ENCODE measurements around the gene ACTN4. TPM values are rescaled to one million over a fixed set of nuclear protein-coding genes. Genes with fewer than 3 reads are reported as not detected.

Gene ACTN4
- polyA plus RNA-seq, 4 donors, result 655 to 698 (median 680) TPM

DNA sequence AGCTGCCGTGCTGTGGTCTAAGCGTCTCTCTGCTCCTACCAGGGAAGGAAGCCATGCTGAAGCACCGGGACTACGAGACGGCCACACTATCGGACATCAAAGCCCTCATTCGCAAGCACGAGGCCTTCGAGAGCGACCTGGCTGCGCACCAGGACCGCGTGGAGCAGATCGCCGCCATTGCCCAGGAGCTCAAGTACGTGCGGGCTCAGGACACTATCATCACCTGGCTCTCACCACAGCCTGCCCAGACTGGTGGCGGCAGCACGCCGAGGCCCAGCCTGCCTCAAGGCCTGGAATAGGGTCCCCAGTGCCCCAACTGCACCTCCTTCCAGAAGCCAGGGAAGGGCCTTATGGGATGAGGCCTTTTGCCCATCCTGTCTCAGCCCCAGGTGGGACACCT, 74.0 kb downstream of the ACTN4 start:
- DNase-seq (ENCODE audit: low read depth in 4 of 4, low spot score in 2 of 4), result no peak

DNA sequence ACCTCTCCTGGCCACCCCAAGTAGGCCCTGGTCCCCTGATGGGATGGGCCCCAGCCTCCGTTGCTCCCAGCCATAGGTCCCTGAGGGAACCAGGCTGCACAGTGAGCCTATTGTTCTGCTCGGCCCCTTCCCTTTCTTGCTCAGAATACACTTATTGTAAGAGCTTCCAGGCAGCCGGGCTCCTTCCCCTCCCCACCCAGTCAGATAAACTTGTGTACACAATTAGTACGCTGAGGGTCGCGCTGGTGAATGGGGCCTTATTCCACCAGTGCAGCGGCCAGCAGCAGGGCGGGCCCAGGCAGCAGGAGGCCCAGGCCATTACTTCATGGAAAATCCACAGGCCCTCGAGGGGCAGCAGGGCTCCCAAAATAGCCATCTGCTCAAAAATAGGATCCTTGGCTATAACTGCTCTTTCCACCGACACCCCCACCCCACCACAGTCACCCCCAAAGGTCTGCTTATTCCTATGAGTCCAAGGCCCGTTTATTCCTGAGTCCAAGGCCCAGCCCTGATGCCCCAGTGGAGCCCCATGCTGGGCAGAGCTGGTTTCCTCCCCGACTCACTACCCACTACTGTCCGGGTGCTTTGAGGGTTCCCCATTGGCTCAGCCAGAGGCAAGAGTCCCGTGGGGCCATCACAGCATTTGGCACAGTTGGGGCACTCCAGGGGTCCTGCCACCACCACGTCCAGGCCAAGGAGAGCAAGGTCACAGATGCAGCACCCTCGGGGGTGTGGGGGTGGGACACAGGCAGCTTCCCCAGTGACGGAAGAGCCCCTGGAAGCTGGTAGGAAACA, 74.7 kb downstream of the ACTN4 start:
- DNase-seq (ENCODE audit: low read depth in 4 of 4, low spot score in 2 of 4), result no peak

DNA sequence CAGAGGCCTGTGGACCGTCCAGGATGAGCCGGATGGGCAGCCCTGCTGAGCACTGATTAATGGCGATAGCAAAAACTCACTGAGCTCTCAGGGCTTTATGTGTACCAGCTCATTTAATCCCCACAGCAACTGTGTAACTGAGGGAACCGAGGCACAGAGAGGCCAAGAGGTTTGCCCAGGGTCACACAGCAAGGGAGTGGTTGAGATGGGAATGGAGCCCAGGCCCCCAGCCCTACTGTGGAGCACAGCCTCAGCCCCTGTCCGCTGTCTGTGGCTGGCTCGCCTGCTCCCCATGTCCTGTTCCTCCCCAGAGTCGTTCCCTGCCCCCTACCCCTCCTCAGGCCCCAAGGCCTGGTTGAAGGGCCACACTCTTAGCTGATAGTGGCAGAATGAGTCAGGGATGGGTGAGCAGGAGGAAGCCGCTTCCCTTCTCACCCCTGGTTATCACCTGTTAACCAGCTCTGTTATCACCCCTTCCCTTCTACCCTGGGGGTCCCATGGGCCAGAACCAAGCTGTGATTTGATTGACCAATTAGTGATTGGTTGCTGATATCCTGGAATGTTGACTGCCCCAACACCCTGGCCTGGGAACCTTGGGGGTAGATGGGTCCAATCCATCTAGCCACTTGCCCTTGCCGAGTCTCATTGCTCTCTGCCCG, 75.6 kb downstream of the ACTN4 start:
- DNase-seq (ENCODE audit: low read depth in 4 of 4, low spot score in 2 of 4), result no peak

DNA sequence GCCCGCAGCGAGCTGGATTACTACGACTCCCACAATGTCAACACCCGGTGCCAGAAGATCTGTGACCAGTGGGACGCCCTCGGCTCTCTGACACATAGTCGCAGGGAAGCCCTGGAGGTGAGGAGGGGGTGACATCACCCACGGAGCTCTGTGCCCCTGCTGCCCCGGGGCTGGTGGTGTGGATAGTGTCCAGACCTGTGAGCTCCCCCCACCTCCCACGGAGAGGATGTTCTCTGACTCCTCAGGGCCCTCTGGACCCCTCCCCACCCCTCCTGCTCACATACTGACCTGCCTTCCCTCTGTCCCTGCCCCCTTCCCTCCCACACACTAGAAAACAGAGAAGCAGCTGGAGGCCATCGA, 76.1 kb downstream of the ACTN4 start:
- no peak for DNase-seq (ENCODE audit: low read depth in 4 of 4, low spot score in 2 of 4)

DNA sequence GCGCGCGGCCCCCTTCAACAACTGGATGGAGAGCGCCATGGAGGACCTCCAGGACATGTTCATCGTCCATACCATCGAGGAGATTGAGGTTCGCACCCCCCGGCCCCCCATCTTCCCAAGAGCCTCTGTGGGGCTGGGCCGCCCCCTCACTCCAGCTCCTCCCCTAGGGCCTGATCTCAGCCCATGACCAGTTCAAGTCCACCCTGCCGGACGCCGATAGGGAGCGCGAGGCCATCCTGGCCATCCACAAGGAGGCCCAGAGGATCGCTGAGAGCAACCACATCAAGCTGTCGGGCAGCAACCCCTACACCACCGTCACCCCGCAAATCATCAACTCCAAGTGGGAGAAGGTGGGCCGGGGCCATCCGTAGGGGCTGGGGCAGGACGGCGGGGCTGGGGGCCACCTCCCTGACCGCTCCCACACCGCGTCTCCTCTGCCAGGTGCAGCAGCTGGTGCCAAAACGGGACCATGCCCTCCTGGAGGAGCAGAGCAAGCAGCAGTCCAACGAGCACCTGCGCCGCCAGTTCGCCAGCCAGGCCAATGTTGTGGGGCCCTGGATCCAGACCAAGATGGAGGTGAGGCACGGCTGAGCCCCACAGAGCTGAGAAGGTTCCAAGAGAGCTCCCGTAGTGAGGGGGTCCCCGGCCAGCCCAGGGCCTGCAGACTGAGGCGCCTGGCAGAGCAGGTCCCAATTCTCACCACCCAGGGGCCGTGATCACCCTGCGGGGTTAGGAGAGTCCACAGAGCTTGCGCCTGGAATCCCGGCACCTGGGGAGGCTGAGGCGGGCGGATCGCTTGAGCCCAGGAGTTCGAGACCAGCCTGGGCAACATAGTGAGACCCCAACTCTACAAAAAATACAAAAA, 76.8 kb downstream of the ACTN4 start:
- no peak for DNase-seq (ENCODE audit: low read depth in 4 of 4, low spot score in 2 of 4)

DNA sequence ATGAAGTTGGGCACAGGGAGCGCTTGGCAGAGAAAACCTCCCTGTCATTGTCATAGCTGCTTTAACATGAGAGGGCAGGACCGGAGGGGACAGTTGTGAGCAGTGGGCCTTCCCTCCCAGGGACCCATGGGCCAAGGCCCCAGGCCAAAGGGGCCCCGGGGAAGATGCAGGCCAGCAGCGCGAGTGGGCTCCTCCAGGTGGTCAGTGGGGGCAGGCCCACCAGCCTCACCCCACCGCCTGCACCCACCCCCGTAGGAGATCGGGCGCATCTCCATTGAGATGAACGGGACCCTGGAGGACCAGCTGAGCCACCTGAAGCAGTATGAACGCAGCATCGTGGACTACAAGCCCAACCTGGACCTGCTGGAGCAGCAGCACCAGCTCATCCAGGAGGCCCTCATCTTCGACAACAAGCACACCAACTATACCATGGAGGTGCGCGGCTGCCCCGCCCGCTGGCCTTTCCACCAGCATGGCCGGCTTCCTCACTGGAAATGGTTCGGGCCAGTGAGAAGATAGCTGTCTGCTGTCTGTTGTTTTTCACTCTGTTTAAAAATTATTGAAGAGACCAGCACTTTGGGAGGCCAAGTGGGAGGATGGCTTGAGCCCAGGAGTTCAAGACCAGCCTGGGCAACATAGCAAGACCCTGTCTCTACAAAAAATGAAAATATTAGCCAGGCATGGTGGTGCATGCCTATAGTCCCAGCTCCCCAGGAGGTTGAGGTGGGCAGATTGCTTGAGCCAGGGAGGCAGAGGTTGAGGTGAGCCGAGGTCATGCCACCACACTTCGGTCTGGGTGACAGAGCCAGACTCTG, 78.2 kb downstream of the ACTN4 start:
- DNase-seq (ENCODE audit: low read depth in 4 of 4, low spot score in 2 of 4), result no peak

DNA sequence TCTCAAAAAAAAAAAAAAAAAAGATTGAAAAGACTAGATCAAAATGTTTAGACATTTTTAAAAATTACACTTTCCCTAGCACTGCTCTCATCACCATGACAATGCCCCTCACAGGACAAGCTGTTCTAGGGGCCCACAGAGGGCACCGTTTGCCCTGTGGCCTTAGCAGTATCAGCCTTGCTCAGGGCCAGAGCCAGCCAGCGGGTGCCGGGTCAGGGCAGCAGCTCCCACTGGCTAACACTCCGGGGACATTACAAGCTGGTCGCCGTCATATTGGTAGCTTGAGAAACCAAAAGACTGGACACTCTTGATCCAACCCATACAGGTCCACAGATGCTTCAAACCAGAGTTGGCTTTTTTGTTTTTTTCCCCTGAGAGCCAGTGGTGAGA, 78.8 kb downstream of the ACTN4 start:
- DNase-seq (ENCODE audit: low read depth in 4 of 4, low spot score in 2 of 4), result no peak

DNA sequence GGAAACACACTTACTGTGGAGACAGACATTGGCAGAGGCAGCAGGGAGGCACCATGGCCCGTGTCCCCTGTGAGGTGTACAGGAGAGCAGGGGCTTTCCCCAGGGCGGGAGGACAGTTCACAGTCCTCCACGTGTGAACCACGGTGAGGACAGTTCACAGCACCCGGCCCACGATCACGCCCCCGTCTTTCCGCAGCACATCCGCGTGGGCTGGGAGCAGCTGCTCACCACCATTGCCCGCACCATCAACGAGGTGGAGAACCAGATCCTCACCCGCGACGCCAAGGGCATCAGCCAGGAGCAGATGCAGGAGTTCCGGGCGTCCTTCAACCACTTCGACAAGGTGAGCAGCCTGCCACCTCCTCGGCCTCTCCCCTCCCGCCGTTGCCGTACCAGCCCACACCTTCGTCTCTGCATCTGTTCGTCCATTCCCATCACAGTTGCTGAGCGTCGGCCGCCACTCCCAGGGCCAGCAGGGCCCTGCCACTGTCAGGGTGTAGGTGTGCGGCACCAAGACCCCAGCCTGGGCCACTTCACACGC, 79.4 kb downstream of the ACTN4 start:
- DNase-seq (ENCODE audit: low read depth in 4 of 4, low spot score in 2 of 4), result no peak

DNA sequence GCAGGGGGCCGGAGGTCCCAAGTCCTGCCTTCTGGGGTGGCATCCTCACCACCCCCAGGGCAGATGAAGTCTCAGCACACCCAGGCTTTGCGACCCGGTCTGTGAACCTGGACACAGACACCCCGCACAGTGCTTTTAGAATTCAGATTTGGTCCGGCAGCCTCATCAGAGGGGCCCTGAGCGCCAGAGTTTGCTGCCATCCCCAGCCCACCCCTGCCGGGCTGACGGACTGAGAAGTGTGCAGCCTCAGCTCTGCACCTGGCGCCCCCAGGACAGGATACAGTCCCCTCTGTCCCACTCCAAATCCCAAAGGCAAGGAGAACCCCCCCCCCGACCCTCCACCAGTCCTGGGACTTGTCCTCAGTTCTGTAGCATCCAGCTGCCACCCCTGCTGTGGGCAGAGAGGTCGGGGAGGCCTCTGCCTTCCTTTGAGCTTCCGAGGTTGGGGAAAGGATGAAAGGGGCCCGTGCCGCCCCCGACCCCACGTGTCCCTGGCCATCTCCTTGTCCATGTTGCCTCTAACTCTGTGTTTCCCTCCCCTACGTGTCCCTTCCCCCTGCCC, 79.9 kb downstream of the ACTN4 start:
- DNase-seq (ENCODE audit: low read depth in 4 of 4, low spot score in 2 of 4), result no peak

DNA sequence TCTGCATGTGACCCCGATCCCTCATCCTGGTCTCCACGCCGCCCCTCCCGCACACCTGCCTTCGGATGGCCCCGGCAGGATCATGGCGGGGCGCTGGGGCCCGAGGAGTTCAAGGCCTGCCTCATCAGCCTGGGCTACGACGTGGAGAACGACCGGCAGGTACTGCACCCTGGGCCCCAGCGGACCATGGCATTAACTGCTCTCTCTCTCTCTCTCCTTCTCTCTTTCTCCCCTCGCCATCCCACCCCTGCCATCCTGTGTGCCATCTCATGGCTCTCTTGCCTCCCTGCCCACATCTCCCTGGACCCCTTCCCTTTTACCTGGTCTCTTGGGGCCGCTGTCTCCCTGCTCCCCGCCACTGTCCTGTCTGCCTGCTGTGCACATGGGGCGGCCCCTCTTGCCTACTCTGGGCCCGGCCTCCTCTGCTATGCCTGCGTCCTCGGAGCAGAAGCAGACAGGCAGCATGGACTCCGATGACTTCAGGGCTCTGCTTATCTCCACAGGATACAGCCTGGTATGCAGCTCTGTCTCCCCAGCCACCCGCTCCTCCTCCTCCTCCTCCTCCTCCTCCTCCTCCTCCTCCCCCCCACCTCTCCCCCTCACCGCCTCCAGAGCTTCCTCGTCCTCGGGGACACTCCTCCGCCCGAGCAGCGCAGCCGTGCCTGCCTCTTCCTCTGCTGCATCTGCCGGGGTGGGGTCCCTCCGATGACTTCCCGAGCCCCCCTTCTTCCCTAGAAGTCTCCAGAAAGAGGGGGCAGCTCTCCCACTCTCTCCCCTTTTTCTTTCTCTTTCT, 80.6 kb downstream of the ACTN4 start:
- DNase-seq (ENCODE audit: low read depth in 4 of 4, low spot score in 2 of 4), result no peak

DNA sequence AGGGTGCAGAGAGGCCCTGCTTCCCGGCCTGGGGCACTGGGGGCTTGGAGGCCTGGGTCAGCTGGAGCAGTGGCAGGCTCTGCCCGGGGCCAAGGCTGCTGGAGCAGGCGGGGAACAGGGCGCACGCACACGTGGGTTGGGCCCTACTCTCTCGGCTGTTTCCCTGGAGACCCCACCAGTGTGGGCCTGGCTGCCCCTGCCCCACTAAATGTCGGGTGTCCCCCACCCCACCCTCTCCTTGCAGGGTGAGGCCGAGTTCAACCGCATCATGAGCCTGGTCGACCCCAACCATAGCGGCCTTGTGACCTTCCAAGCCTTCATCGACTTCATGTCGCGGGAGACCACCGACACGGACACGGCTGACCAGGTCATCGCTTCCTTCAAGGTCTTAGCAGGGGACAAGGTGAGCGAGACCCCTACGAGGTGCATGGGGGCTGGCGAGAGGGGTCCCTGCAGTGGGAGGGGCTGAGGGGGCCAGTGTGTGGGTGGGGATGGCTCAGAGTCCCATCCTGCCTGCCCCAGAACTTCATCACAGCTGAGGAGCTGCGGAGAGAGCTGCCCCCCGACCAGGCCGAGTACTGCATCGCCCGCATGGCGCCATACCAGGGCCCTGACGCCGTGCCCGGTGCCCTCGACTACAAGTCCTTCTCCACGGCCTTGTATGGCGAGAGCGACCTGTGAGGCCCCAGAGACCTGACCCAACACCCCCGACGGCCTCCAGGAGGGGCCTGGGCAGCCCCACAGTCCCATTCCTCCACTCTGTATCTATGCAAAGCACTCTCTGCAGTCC, 81.5 kb downstream of the ACTN4 start:
- no peak for DNase-seq (ENCODE audit: low read depth in 4 of 4, low spot score in 2 of 4)

DNA sequence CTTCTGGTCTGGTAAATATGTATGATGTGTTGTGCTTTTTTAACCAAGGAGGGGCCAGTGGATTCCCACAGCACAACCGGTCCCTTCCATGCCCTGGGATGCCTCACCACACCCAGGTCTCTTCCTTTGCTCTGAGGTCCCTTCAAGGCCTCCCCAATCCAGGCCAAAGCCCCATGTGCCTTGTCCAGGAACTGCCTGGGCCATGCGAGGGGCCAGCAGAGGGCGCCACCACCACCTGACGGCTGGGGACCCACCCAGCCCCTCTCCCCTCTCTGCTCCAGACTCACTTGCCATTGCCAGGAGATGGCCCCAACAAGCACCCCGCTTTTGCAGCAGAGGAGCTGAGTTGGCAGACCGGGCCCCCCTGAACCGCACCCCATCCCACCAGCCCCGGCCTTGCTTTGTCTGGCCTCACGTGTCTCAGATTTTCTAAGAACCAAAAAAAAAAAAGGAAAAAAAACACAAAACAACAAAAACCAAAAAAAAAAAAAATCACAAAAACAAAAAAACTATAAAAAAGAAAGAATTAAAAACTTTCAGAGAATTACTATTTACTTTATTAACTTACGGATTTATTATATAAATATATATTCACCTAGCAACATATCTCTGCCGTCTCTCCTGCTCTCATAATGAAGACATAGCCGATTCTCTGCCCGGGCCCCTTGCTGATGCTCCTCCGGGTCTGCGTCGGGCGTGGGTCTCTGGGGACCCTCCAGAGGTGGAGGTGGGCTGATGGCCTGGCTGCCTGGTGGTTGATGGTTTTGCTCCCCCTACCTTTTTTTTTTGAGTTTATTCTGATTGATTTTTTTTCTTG, 82.4 kb downstream of the ACTN4 start:
- DNase-seq (ENCODE audit: low read depth in 4 of 4, low spot score in 2 of 4), result no peak

DNA sequence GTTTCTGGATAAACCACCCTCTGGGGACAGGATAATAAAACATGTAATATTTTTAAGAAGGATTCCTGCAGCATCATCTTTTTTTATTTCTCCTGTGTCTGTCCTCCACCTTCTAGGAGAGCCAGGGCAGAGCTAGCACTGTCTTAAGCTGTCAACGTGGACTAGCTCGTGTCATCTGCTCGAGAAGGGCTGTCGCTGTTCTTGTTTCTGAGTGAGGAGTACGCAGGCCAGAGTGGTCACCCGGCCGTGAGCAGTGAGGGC, 83.0 kb downstream of the ACTN4 start:
- no peak for DNase-seq (ENCODE audit: low read depth in 4 of 4, low spot score in 2 of 4)

DNA sequence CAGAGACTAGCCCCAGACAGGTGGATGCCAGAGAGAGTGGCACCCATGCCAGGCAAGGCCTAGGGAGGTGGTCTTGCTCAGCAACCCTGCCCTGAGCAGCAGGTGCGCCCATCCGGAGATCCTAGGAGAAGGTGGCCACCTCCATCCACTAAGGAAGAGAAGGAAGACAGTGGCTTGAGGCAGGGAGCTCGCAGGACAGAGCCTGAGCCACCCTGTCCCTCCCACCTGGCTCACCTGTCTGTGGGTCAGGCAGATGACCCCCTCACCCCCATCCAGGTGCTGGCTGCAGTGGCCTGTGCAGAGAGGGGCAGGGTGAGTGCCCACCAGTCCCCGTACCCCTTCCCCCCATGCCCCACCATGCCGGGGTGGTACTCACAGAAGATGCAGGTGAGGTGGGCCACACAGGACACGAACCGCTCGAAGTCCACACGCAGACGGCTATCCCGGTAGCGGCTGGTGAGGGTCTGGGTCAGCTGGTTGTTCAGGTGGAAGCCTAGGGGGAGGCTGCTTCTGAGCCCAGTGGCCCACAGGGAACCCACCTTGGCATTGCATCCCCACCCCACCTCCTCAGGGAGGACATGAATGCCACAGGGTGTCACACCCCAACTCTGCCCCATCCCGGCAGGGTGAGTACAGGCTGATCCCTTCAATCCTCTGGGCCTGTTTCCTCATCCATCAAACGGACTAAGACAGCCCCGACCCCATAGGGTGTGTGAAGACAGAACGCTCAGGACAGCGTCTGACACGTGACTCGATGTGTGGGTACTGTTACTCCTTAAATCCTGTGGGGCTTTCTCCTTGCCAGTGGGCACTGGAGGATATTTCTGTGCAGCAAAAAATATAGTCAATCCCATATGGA, 83.5 kb downstream of the ACTN4 start:
- no peak for DNase-seq (ENCODE audit: low read depth in 4 of 4, low spot score in 2 of 4)

DNA sequence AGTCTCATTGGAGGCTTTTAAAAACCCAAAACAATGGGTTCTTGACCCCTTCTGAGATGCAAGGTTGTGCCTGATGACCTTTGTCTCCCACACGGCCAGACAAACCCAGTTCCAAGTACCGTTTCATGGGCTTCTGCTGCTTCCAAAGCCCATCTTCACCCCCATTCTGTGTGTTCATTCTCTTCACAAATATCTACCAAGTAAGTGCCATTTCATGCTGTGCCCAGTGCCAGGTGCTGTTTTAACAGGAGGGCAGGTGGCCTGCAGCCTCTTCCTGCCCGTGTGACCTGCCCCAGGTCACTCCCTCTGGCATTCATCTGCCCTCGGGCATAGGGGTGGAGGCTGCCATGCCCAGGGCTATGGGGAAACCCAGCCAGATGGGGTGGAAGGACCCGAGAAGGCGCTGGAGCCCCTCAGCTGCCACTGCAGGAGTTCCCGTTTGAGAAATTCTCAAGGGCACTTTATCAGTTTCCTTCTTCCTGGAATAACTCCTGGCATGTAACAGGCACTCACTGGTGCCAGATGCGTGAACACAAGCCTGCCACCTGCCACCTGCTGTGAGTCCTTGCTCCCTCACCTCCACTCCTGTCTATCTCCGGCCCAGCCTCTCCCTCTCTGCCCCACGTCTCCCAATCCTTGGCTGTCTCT, 84.3 kb downstream of the ACTN4 start:
- DNase-seq (ENCODE audit: low read depth in 4 of 4, low spot score in 2 of 4), result no peak

DNA sequence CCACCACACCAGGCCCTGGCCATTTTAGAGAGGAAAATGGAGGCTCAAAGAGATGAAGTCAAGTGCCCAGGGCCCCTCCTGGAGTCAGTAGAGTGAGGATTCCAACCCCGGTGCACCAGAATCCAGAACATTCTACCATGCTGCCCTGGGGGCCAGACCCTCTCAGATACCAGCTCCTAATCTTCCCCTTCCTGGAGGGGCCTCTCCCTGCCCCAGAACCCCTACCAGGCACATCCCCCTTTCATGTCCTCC, 85.7 kb downstream of the ACTN4 start:
- DNase-seq (ENCODE audit: low read depth in 4 of 4, low spot score in 2 of 4), result no peak

Measured in left renal cortex interstitium (tissue), 4 donors.